ENCODE data around the gene FADS3.

The FADS3 gene

GRCh38 chr11:61828629-61829407, 62.5 kb downstream of the FADS3 start:
- H3K27ac Mint-ChIP-seq = peak overlapping the region; percentile 97

DNA sequence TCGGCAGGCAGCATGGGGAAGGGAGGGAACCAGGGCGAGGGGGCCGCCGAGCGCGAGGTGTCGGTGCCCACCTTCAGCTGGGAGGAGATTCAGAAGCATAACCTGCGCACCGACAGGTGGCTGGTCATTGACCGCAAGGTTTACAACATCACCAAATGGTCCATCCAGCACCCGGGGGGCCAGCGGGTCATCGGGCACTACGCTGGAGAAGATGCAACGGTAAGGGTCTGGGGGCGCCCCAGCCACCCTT, 63.0 kb downstream of the FADS3 start:
- no peak for DNase-seq
- peak overlapping the region; percentile 97 for H3K27ac Mint-ChIP-seq
- H3K4me3 Mint-ChIP-seq = peak overlapping the region; percentile 95
- H3K4me1 Mint-ChIP-seq = peaks cover 59% of the 10 kb centered on the region
- H3K9me3 Mint-ChIP-seq = no peaks in the 10 kb centered on the region
- peaks cover 36% of the 10 kb centered on the region for H3K36me3 Mint-ChIP-seq (ENCODE audit: low read depth)
- TF ChIP-seq, protein P1, sequence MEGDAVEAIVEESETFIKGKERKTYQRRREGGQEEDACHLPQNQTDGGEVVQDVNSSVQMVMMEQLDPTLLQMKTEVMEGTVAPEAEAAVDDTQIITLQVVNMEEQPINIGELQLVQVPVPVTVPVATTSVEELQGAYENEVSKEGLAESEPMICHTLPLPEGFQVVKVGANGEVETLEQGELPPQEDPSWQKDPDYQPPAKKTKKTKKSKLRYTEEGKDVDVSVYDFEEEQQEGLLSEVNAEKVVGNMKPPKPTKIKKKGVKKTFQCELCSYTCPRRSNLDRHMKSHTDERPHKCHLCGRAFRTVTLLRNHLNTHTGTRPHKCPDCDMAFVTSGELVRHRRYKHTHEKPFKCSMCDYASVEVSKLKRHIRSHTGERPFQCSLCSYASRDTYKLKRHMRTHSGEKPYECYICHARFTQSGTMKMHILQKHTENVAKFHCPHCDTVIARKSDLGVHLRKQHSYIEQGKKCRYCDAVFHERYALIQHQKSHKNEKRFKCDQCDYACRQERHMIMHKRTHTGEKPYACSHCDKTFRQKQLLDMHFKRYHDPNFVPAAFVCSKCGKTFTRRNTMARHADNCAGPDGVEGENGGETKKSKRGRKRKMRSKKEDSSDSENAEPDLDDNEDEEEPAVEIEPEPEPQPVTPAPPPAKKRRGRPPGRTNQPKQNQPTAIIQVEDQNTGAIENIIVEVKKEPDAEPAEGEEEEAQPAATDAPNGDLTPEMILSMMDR (IDR thresholded peaks at IDR 0.05) = no peak
- H3K27me3 Mint-ChIP-seq (ENCODE audit: low read depth, poor library complexity) = no peaks in the 10 kb centered on the region

More at GRCh38 chr11:61828629-61829407, 62.5 kb downstream of the FADS3 start:
- DNase-seq = peak; percentile 63
- Mint-ChIP-seq H3K27me3 (ENCODE audit: low read depth, poor library complexity) (no peaks in the 10 kb centered on the region), H3K9me3 (no peaks in the 10 kb centered on the region), H3K36me3 (ENCODE audit: low read depth) (peaks cover 41% of the 10 kb centered on the region), H3K4me1 (peaks cover 64% of the 10 kb centered on the region), H3K4me3 (peak overlapping the region; percentile 95)
- TF ChIP-seq, protein P1 (IDR thresholded peaks at IDR 0.05) = peak; percentile 32

DNA sequence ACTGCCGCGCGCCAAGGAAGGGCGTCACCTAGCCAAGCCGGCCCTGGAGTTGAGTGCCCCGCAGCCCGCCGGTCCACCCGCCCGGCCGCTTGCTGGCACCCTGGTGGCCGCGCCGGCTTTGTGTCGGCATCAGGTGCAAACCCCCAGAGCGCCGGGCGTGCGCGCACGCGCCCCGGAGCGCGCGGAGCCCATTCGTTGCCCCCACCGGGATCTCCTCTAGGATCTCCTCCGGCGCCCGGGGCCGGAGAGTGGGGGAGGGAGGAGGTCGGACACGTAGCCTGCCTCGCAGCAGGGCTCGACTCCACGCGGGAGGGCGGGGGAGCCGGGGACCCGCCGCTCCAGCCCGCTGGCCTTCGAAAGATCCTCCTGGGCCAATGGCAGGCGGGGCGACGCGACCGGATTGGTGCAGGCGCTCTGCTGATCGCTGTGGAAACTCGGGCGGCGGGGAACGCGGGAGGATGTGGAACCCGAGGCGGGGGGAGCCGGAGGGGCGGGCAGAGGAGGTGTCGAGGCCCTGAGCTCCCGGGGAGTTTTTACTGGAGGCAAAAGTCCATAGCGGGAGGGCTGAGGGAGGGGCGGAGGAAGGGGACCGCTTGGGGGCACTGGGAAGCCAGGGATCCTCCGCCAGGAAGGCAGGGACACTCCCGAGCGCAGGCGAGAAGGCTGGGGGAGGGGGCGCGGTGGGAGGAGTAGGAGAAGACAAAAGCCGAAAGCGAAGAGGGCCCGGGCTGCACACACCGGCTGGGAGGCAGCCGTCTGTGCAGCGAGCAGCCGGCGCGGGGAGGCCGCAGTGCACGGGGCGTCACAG, 63.6 kb downstream of the FADS3 start, which contains the start of gene FADS2:
Gene FADS2 (plus strand): TSS at position 730 of the 808 bp plus-strand sequence. CDS start 91 bp downstream, outside the sequence.
- Mint-ChIP-seq H3K9me3 (no peaks in the 10 kb centered on the region), H3K4me3 (peak within 1 kb of the TSS; percentile 95), H3K27ac (peak within 1 kb of the TSS; percentile 97), H3K4me1 (peaks cover 54% of the 10 kb centered on the region), H3K36me3 (ENCODE audit: low read depth) (peaks cover 36% of the 10 kb centered on the region), H3K27me3 (ENCODE audit: low read depth, poor library complexity) (no peaks in the 10 kb centered on the region)
- DNase-seq = peak; percentile 94
- TF ChIP-seq, protein P1 (IDR thresholded peaks at IDR 0.05) = no peak

DNA sequence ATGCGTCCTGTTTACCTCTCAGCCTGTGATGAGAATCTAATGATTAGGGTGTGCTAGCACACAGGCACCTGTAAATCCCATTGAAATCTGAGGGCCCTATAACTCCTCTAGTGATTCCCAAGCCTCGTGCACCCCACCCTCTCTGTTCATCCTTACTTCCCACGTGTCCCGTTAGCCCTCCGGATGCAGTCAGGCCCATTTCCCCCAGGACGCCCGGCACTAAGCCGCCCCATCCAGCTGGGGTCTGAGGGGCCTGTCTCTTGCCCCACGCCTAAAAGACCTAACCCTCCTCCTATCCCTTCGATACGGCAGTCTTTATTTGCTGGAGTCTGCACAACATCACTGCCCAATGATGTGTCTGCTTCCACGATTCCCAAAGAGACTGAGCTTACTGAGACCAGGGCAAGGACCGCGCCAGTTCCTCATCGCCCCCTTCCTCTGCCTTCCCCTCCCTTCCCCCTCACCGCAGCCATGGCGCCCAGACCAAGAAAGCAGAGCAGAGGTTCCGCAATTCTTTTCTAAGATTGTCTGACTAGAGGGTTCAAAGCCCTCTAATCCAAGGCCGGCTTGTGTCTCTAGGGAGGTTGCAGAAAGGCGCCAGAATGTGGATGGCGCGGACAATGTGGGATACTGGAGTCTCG, 64.3 kb downstream of the FADS3 start:
- H3K9me3 Mint-ChIP-seq = no peaks in the 10 kb centered on the region
- H3K4me3 Mint-ChIP-seq = peak overlapping the region; percentile 95
- TF ChIP-seq, protein P1 (IDR thresholded peaks at IDR 0.05) = no peak
- peaks cover 33% of the 10 kb centered on the region for H3K36me3 Mint-ChIP-seq (ENCODE audit: low read depth)
- no peak for DNase-seq
- H3K27ac Mint-ChIP-seq = peak overlapping the region; percentile 97
- H3K4me1 Mint-ChIP-seq = peaks cover 47% of the 10 kb centered on the region
- H3K27me3 Mint-ChIP-seq (ENCODE audit: low read depth, poor library complexity) = no peaks in the 10 kb centered on the region

Measured in nephron progenitor cell (in vitro differentiated cells).